HG03045 (cell line): ENCODE results near the gene KANSL2.
"Not testable (repeated sequence)": the region's sequence is repeated elsewhere in the genome, so short reads cannot be mapped to it uniquely, and the experiment has no call there.

Experiments
- ATAC-seq: cut with Tn5 transposase; IDR thresholded peaks from one replicate; pipeline ENCODE4 v1.9.1; 2021; ENCODE audit warnings: mild to moderate bottlenecking, moderate library complexity; ENCODE audit not compliant: unreplicated experiment

The KANSL2 gene

GRCh38 chr12:48683534-48683933, 1.5 kb upstream of the KANSL2 start:
- no peak for ATAC-seq

GRCh38 chr12:48682927-48683326, 889 bp upstream of the KANSL2 start:
- no peak for ATAC-seq

GRCh38 chr12:48682533-48682905, 481 bp upstream of the KANSL2 start:
- not testable (repeated sequence) for ATAC-seq

DNA sequence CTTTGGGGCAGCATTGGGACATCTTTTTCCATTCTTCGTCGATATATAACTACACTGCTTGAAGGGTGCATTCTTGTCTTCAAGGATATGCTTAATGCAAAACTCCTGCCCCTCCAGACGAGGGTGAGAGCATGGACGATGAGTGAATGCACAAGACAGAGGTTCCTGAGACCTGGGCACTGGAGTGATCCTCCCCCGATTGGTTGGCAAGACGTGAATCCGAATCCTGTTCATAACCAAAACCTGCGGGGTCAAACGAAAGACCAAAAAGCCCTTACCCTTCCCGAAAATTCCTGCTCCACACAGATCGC, 684 bp downstream of the KANSL2 start:
- no peak for ATAC-seq

- ATAC-seq: no peak
Measured at GRCh38 chr12:48680861-48681260, 1.2 kb downstream of the KANSL2 start.

- no peak for ATAC-seq
Measured at GRCh38 chr12:48678551-48679185, 3.4 kb downstream of the KANSL2 start.

DNA sequence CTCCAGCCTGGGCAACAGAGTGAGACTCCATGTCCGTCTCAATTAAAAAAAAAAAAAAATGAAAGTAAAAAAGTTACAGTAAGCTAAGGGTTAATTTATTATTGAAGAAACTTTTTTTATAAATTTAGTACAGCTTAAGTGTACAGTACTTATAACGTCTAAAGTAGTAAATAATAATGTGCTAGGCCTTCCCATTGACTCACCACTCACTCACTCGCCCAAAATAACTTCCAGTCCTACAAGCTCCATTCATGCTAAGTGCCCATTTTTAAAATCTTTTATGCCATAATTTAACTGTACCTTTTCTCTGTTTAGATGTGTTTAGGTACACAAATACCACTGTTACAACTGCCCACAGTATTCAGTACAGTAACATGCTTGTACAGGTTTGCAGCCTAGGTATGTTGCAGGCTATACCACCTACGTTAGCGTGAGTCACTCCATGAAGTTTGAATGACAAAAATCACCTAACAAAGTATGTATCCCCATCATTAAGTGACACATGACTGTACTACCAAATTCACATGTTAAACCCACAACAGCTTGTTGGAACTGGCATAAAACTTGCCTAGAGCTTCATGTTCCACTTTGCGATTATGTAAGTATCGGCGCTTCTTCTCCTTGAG, 10.7 kb downstream of the KANSL2 start:
- no peak for ATAC-seq

GRCh38 chr12:48668996-48669395, 13.0 kb downstream of the KANSL2 start:
- ATAC-seq: no peak

DNA sequence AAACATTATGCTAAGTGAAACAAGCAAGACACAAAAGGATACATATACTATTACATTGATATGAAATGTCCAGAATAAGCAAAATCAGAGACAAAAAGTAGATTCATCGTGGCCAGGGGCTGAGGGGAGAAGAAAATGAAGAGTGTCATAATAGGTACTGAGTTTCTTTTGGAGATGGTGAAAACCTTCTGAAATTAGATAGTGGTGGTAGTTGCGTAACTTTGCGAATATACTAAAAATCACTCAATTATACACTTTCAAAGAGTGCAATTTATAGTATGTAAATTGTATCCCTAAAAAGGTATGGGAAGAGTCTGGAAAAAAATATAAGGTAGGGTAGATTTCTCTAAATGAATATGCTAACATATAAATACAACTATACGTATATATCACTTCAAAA, 22.2 kb downstream of the KANSL2 start:
- ATAC-seq: no peak

DNA sequence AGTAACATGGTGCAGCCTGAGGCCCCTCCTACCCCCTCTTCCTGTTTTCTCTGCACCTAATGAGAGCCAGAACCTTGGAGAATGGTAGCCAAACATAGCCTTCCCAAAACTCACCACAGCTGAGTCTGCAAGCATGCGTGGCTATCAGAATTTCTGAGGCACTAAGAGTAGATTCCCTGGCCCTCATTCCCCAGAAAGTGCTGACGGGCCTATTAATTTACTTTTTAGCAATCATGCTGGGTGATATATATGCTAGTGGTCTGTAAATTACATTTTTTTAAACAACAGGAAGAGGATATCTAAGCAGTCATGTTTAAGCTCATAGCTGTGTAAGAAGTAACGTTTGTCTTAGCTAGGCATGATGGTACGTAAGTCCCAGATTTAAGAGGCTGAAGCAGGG, 30.4 kb downstream of the KANSL2 start:
- no peak for ATAC-seq

GRCh38 chr12:48645354-48645753, 36.7 kb downstream of the KANSL2 start:
- not testable (repeated sequence) for ATAC-seq

- ATAC-seq: no peak
Measured at GRCh38 chr12:48643011-48643410, 39.0 kb downstream of the KANSL2 start.

DNA sequence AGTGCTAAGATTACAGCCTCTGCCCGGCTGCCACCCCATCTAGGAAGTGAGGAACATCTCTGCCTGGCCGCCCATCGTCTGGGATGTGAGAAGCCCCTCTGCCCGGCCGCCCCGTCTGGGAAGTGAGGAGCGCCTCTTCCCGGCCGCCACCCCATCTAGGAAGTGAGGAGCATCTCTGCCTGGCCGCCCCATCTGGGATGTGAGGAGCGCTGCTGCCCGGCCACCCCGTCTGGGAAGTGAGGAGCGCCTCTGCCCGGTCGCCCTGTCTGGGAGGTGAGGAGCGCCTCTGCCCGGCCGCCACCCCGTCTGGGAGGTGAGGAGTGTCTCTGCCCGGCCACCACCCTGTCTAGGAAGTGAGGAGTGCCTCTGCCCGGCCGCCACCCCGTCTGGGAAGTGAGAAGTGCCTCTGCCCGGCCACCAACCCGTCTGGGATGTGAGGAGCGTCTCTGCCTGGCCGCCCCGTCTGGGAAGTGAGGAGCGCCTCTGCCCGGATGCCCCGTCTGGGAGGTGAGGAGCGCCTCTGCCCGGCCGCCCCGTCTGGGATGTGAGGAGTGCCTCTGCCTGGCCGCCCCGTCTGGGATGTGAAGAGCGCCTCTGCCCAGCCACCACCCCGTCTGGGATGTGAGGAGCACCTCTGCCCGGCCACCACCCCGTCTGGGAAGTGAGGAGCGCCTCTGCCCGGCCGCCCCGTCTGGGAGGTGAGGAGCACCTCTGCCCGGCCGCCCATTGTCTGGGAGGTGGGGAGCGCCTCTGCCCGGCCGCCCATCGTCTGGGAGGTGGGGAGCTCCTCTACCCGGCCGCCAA, 40.1 kb downstream of the KANSL2 start:
- ATAC-seq: not testable (repeated sequence)

- no peak for ATAC-seq
Measured at GRCh38 chr12:48640854-48641253, 41.2 kb downstream of the KANSL2 start.

DNA sequence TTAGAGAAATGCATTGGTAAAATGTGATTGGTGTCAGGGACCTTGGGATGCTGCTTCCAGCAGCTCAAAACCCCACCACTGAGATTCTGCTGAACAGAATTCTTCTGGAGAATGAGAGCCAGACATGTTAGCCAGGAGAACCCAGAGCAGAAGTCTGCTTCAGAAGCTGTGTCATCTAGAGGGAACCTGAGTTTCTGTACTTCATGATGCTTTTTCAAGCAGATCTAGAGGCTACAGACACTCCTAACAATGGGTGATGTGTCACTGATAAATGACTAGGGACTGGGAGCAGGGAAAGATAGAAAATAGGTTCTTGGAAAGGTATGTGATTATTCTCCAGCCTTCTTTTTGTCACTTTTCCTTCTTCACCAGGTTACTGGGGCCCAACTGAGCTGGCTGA, 41.6 kb downstream of the KANSL2 start:
- no peak for ATAC-seq

DNA sequence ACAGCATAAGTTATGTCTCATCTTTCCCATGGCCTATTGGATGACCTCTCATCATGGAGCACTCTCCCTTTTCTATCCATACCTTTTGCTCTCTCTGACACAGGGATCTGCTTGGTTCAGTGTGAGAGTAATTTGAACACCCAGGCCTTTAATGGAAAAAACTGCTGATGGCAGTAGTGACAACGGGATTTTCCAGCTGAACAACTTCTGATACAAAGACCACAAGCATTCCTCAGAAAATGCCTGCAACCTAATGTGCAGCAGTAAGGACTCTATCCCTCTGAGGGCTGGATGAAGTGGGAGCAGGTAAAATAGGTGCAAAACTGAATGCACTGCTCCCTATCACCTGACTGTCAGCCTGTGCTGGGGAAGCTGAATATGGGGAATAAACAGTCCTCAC, 51.0 kb downstream of the KANSL2 start:
- no peak for ATAC-seq

- ATAC-seq: no peak
Measured at GRCh38 chr12:48630346-48630745, 51.7 kb downstream of the KANSL2 start.

- ATAC-seq: no peak
Measured at GRCh38 chr12:48629541-48629940, 52.5 kb downstream of the KANSL2 start.

- no peak for ATAC-seq
Measured at GRCh38 chr12:48627556-48627955, 54.5 kb downstream of the KANSL2 start.

DNA sequence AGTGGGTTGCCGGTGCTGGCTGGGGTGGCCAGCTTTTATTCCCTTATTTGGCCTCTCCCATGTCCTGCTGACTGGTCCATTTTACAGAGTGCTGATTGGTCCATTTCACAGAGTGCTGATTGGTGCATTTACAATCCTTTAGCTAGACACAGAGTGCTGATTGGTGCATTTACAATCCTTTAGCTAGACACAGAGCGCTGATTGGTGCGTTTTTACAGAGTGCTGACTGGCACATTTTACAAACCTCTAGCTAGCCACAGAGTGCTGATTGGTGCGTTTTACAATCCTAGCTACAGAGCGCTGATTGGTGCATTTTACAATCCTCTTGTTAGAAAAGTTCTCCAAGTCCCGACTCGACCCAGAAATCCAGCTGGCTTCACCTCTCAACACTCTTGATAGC, 59.0 kb downstream of the KANSL2 start:
- ATAC-seq: not testable (repeated sequence)

DNA sequence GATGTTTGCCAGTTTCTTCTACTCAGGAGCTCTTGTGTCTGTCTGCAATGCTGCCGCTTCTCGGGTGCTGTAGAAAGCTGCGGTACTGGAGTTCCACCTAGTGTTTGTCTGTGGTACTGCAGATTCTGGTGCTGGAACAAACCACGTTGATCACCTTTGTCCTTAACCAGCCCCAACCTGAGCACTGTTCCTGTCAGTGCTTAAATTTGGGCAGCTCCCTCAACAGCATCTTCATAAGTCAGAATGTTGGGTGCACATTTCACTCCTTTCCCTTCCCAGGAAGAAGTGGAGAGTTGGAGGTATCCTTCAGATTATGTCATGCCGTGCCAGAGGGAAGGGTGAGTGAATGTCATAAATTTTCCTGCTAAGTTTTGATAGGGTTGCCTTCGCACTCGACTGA, 63.5 kb downstream of the KANSL2 start:
- no peak for ATAC-seq

DNA sequence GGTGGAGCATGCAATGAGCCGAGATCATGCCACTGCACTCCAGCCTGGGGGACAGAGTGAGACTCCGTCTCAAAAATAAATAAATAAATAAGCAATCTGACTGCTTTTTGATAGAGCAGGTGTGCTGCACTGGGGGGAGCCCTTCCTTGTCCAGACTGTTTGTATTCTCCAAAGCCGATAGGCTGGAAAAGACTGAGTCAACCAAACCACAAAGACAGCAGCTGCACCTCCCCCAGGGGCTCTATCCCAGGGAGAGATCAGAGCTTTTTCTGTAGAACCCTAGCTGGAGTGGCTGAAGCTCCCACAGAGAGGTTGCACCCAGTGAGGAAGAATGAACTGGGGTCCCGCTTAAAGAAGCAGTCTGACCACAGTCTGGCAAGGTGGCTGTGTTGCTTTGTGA, 66.4 kb downstream of the KANSL2 start:
- ATAC-seq: no peak
